Measurements from ENCODE around the gene SCAF1. TPM values are rescaled to one million over a fixed set of nuclear protein-coding genes. Genes with fewer than 3 reads are reported as not detected.
A peak's percentile ranks its signal among the peaks of the same experiment; 100 is the strongest.

Gene SCAF1
- total and polyA plus RNA-seq, 10 of the 15 experiments (the other 5 are each of a cell fraction or from before 2014, with no cell fraction given), result 0.18 to 77.0 (median 5.3) TPM

DNA sequence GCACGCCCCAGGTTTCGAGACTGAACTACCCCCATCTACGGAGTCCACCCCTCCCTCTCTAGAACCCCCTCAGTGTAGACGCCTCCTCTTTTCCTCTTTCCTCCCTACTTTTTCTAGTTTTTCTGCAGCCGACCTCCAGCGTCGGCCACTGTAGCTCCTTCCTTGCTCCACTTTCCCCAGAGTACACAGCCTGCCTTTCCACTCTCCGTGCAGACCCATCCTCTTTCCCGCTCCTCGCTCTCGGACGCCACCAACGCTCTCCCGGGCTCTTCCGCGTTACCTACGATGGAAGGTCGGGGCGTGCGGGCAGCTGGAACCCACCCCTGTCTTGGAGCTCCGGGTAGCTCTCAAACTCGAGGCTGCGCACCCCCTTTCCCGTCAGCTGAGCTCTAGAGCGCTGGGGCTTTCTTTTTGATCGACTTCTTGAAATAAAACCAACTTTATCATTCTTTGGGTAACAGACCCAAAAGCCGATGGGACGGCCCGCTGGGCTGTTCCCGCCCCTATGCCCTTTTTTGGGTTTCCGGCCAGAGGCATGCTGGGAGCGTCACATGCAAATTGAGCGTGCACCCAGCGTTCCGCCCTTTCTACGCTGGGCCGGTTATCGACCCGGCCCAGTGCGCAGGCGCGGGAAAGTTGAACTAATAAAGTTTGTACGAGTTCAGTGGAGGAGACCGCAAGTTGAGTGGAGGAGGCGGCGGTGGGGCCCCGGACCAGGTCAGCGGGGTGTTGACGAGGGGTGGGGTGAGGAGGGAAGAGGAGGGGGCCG lies 23.5 kb downstream of the SCAF1 start, which contains the start of the genes BCL2L12 and IRF3 (continued):
- TF ChIP-seq, protein P1, sequence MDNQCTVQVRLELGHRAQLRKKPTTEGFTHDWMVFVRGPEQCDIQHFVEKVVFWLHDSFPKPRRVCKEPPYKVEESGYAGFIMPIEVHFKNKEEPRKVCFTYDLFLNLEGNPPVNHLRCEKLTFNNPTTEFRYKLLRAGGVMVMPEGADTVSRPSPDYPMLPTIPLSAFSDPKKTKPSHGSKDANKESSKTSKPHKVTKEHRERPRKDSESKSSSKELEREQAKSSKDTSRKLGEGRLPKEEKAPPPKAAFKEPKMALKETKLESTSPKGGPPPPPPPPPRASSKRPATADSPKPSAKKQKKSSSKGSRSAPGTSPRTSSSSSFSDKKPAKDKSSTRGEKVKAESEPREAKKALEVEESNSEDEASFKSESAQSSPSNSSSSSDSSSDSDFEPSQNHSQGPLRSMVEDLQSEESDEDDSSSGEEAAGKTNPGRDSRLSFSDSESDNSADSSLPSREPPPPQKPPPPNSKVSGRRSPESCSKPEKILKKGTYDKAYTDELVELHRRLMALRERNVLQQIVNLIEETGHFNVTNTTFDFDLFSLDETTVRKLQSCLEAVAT (IDR thresholded peaks at IDR 0.05), result peak; percentile 59
- TF ChIP-seq SUPT20H (IDR thresholded peaks at IDR 0.05; ENCODE audit: borderline replicate concordance, control insufficient read depth, low read depth, low read length) (no peak), BMI1 (IDR thresholded peaks at IDR 0.05; ENCODE audit: borderline replicate concordance) (no peak), BACH1 (IDR thresholded peaks at IDR 0.05; ENCODE audit: borderline replicate concordance) (no peak), NFIC (IDR thresholded peaks at IDR 0.05; ENCODE audit: low read depth, low read length) (no peak), HDAC2 (IDR thresholded peaks at IDR 0.05) (no peak), TCF12 (IDR thresholded peaks at IDR 0.05; ENCODE audit: low read depth, low read length) (no peak), KDM1A (IDR thresholded peaks at IDR 0.05; ENCODE audit: borderline replicate concordance) (no peak), CBX3 (IDR thresholded peaks at IDR 0.05; ENCODE audit: borderline replicate concordance, low read depth) (no peak), JUNB (IDR thresholded peaks at IDR 0.05) (no peak), SRF (IDR thresholded peaks at IDR 0.05; ENCODE audit: low read depth in 2 of 2, low read length in 2 of 2) (peak; percentile 98 to 100), SMC3 (IDR thresholded peaks at IDR 0.05; ENCODE audit: borderline replicate concordance, low read length) (no peak), IRF4 (IDR thresholded peaks at IDR 0.05; ENCODE audit: low read depth, low read length) (no peak), RBBP5 (conservative IDR thresholded peaks at IDR 0.05) (no peak), NFYA (IDR thresholded peaks at IDR 0.05; ENCODE audit: borderline replicate concordance, low read depth, low read length) (no peak), EGR1 (IDR thresholded peaks at IDR 0.05; ENCODE audit: borderline replicate concordance in 1 of 2, low read depth in 2 of 2, low read length in 2 of 2) (peak; percentile 30 to 84; a peak in 2 of 3 replicates)
- TF ChIP-seq, protein P2, sequence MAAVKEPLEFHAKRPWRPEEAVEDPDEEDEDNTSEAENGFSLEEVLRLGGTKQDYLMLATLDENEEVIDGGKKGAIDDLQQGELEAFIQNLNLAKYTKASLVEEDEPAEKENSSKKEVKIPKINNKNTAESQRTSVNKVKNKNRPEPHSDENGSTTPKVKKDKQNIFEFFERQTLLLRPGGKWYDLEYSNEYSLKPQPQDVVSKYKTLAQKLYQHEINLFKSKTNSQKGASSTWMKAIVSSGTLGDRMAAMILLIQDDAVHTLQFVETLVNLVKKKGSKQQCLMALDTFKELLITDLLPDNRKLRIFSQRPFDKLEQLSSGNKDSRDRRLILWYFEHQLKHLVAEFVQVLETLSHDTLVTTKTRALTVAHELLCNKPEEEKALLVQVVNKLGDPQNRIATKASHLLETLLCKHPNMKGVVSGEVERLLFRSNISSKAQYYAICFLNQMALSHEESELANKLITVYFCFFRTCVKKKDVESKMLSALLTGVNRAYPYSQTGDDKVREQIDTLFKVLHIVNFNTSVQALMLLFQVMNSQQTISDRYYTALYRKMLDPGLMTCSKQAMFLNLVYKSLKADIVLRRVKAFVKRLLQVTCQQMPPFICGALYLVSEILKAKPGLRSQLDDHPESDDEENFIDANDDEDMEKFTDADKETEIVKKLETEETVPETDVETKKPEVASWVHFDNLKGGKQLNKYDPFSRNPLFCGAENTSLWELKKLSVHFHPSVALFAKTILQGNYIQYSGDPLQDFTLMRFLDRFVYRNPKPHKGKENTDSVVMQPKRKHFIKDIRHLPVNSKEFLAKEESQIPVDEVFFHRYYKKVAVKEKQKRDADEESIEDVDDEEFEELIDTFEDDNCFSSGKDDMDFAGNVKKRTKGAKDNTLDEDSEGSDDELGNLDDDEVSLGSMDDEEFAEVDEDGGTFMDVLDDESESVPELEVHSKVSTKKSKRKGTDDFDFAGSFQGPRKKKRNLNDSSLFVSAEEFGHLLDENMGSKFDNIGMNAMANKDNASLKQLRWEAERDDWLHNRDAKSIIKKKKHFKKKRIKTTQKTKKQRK (IDR thresholded peaks at IDR 0.05; ENCODE audit: low read depth, low read length), result no peak
- TF ChIP-seq, protein P3, sequence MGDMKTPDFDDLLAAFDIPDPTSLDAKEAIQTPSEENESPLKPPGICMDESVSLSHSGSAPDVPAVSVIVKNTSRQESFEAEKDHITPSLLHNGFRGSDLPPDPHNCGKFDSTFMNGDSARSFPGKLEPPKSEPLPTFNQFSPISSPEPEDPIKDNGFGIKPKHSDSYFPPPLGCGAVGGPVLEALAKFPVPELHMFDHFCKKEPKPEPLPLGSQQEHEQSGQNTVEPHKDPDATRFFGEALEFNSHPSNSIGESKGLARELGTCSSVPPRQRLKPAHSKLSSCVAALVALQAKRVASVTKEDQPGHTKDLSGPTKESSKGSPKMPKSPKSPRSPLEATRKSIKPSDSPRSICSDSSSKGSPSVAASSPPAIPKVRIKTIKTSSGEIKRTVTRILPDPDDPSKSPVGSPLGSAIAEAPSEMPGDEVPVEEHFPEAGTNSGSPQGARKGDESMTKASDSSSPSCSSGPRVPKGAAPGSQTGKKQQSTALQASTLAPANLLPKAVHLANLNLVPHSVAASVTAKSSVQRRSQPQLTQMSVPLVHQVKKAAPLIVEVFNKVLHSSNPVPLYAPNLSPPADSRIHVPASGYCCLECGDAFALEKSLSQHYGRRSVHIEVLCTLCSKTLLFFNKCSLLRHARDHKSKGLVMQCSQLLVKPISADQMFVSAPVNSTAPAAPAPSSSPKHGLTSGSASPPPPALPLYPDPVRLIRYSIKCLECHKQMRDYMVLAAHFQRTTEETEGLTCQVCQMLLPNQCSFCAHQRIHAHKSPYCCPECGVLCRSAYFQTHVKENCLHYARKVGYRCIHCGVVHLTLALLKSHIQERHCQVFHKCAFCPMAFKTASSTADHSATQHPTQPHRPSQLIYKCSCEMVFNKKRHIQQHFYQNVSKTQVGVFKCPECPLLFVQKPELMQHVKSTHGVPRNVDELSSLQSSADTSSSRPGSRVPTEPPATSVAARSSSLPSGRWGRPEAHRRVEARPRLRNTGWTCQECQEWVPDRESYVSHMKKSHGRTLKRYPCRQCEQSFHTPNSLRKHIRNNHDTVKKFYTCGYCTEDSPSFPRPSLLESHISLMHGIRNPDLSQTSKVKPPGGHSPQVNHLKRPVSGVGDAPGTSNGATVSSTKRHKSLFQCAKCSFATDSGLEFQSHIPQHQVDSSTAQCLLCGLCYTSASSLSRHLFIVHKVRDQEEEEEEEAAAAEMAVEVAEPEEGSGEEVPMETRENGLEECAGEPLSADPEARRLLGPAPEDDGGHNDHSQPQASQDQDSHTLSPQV (IDR thresholded peaks at IDR 0.05), result no peak
- TF ChIP-seq, protein P4, sequence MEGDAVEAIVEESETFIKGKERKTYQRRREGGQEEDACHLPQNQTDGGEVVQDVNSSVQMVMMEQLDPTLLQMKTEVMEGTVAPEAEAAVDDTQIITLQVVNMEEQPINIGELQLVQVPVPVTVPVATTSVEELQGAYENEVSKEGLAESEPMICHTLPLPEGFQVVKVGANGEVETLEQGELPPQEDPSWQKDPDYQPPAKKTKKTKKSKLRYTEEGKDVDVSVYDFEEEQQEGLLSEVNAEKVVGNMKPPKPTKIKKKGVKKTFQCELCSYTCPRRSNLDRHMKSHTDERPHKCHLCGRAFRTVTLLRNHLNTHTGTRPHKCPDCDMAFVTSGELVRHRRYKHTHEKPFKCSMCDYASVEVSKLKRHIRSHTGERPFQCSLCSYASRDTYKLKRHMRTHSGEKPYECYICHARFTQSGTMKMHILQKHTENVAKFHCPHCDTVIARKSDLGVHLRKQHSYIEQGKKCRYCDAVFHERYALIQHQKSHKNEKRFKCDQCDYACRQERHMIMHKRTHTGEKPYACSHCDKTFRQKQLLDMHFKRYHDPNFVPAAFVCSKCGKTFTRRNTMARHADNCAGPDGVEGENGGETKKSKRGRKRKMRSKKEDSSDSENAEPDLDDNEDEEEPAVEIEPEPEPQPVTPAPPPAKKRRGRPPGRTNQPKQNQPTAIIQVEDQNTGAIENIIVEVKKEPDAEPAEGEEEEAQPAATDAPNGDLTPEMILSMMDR (IDR thresholded peaks at IDR 0.05 in 2 of 3, conservative IDR thresholded peaks at IDR 0.05 in 1 of 3; ENCODE audit: control insufficient read depth in 2 of 3, extremely low read depth in 1 of 3, insufficient read depth in 1 of 3, low read depth in 3 of 3, low read length in 3 of 3), result no peak; a peak in 1 of 6 replicates
